Prostate gland (tissue), 2 donors: ENCODE results near the gene C10orf90.

Source experiments
- POLR2A ChIP-seq: fragments of 450-650 bp; IDR thresholded peaks from one replicate; pipeline ENCODE4 v1.6.1; 2016; ENCODE audit warnings: antibody characterized with exemption, mild to moderate bottlenecking
- TF ChIP-seq, protein P1 (sequence below), 4 experiments: fragments of 200-600 bp in 2 of 4; fragments of 450-650 bp in 2 of 4; sonication (generic) in 2 of 4; IDR thresholded peaks; 1 replicate in 3 of 4; 2 replicates in 1 of 4; pipeline ENCODE4 v1.5.1; 2016 to 2019; ENCODE audit warnings: antibody characterized with exemption in 4 of 4, mild to moderate bottlenecking in 2 of 4, moderate library complexity in 2 of 4

GRCh38 chr10:126504761-126505112, 165.8 kb downstream of the C10orf90 start:
- TF ChIP-seq, protein P1, sequence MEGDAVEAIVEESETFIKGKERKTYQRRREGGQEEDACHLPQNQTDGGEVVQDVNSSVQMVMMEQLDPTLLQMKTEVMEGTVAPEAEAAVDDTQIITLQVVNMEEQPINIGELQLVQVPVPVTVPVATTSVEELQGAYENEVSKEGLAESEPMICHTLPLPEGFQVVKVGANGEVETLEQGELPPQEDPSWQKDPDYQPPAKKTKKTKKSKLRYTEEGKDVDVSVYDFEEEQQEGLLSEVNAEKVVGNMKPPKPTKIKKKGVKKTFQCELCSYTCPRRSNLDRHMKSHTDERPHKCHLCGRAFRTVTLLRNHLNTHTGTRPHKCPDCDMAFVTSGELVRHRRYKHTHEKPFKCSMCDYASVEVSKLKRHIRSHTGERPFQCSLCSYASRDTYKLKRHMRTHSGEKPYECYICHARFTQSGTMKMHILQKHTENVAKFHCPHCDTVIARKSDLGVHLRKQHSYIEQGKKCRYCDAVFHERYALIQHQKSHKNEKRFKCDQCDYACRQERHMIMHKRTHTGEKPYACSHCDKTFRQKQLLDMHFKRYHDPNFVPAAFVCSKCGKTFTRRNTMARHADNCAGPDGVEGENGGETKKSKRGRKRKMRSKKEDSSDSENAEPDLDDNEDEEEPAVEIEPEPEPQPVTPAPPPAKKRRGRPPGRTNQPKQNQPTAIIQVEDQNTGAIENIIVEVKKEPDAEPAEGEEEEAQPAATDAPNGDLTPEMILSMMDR (IDR thresholded peaks at IDR 0.05) = no peak
- TF ChIP-seq POLR2A = no peak
